ENCODE data around the gene DZANK1. TPM values are rescaled to one million over a fixed set of nuclear protein-coding genes. Genes with fewer than 3 reads are reported as not detected.

Gene DZANK1
- polyA plus RNA-seq, 1 of the 3 experiments (the other 2 are of a cell fraction) = 3.3 TPM

GRCh38 chr20:18372296-18372695 lies 94.5 kb downstream of the DZANK1 start:
- H3K79me2 ChIP-seq (ENCODE audit: insufficient read depth) = no peaks in the 10 kb centered on the region
- H2AFZ ChIP-seq (ENCODE audit: low read depth) = no peak overlapping the region
- H4K20me1 ChIP-seq (ENCODE audit: insufficient read depth) = no peaks in the 10 kb centered on the region
- no peak overlapping the region for H3K4me2 ChIP-seq
- ChIA-PET POLR2A (no interaction called here), CTCF (interaction anchor here (0.7 kb wide), 1 partner anchor 70 kb away, joined by 3 read pairs; no protein-coding TSS in a partner anchor)
- H3K9me3 ChIP-seq = no peaks in the 10 kb centered on the region
- H3K9ac ChIP-seq = no peak overlapping the region
- H3K36me3 ChIP-seq (replicated peaks in 1 of 2; ENCODE audit: control insufficient read depth in 1 of 2, insufficient read depth in 2 of 2, low read length in 1 of 2) = no peaks in the 10 kb centered on the region
- 7% methylated on average over 1 of the region's 1 CpG for WGBS (ENCODE audit: low lambda C conversion rate)
- no peak overlapping the region for H3K4me3 ChIP-seq (ENCODE audit: low read depth in 2 of 2, low read length in 1 of 2)
- H3K27me3 ChIP-seq (ENCODE audit: insufficient read depth) = no peaks in the 10 kb centered on the region
- no peaks in the 10 kb centered on the region for H3F3A ChIP-seq (replicated peaks; ENCODE audit: insufficient read depth)
- TF ChIP-seq YY1 (IDR thresholded peaks at IDR 0.05; ENCODE audit: low read depth) = no peak
- TF ChIP-seq NFIC (IDR thresholded peaks at IDR 0.05; ENCODE audit: borderline replicate concordance) = no peak
- TF ChIP-seq, protein P1, sequence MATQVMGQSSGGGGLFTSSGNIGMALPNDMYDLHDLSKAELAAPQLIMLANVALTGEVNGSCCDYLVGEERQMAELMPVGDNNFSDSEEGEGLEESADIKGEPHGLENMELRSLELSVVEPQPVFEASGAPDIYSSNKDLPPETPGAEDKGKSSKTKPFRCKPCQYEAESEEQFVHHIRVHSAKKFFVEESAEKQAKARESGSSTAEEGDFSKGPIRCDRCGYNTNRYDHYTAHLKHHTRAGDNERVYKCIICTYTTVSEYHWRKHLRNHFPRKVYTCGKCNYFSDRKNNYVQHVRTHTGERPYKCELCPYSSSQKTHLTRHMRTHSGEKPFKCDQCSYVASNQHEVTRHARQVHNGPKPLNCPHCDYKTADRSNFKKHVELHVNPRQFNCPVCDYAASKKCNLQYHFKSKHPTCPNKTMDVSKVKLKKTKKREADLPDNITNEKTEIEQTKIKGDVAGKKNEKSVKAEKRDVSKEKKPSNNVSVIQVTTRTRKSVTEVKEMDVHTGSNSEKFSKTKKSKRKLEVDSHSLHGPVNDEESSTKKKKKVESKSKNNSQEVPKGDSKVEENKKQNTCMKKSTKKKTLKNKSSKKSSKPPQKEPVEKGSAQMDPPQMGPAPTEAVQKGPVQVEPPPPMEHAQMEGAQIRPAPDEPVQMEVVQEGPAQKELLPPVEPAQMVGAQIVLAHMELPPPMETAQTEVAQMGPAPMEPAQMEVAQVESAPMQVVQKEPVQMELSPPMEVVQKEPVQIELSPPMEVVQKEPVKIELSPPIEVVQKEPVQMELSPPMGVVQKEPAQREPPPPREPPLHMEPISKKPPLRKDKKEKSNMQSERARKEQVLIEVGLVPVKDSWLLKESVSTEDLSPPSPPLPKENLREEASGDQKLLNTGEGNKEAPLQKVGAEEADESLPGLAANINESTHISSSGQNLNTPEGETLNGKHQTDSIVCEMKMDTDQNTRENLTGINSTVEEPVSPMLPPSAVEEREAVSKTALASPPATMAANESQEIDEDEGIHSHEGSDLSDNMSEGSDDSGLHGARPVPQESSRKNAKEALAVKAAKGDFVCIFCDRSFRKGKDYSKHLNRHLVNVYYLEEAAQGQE (IDR thresholded peaks at IDR 0.05; ENCODE audit: low read depth, low read length) = no peak
- no peak for TF ChIP-seq TCF12 (IDR thresholded peaks at IDR 0.05)
- no peak for TF ChIP-seq GABPA (IDR thresholded peaks at IDR 0.05; ENCODE audit: low read depth)
- TF ChIP-seq GATA2 (CRISPR knock-in tag; IDR thresholded peaks at IDR 0.05) = no peak
- no peak for TF ChIP-seq TAF1 (IDR thresholded peaks at IDR 0.05; ENCODE audit: borderline replicate concordance, low read depth, low read length)
- no peak for DNase-seq
- no peaks in the 10 kb centered on the region for H3K4me1 ChIP-seq (ENCODE audit: control insufficient read depth in 1 of 2, insufficient read depth in 2 of 2, low read depth in 1 of 2, low read length in 1 of 2)
- H3K9me2 ChIP-seq = no peaks in the 10 kb centered on the region
- H3K27ac ChIP-seq (ENCODE audit: low read depth in 2 of 2, low read length in 1 of 2) = no peak overlapping the region

- no peak overlapping the region for H3K4me3 ChIP-seq (ENCODE audit: low read depth in 2 of 2, low read length in 1 of 2)
- no peaks in the 10 kb centered on the region for H3K9me2 ChIP-seq
- no peaks in the 10 kb centered on the region for H4K20me1 ChIP-seq (ENCODE audit: insufficient read depth)
- H3F3A ChIP-seq (replicated peaks; ENCODE audit: insufficient read depth) = no peaks in the 10 kb centered on the region
- no peak overlapping the region for H3K27ac ChIP-seq (ENCODE audit: low read depth in 2 of 2, low read length in 1 of 2)
- no peaks in the 10 kb centered on the region for H3K4me1 ChIP-seq (ENCODE audit: control insufficient read depth in 1 of 2, insufficient read depth in 2 of 2, low read depth in 1 of 2, low read length in 1 of 2)
- no peaks in the 10 kb centered on the region for H3K79me2 ChIP-seq (ENCODE audit: insufficient read depth)
- H2AFZ ChIP-seq (ENCODE audit: low read depth) = no peak overlapping the region
- CTCF ChIA-PET = no interaction called here
- no peaks in the 10 kb centered on the region for H3K9me3 ChIP-seq
- no peak overlapping the region for H3K9ac ChIP-seq
- H3K4me2 ChIP-seq = no peak overlapping the region
- POLR2A ChIA-PET = no interaction called here
- H3K36me3 ChIP-seq (replicated peaks in 1 of 2; ENCODE audit: control insufficient read depth in 1 of 2, insufficient read depth in 2 of 2, low read length in 1 of 2) = no peaks in the 10 kb centered on the region
- H3K27me3 ChIP-seq (ENCODE audit: insufficient read depth) = no peaks in the 10 kb centered on the region
- 8% methylated on average over 2 of the region's 2 CpGs for WGBS (ENCODE audit: low lambda C conversion rate)
- no peak for DNase-seq
- TF ChIP-seq TEAD4 (IDR thresholded peaks at IDR 0.05; ENCODE audit: borderline replicate concordance, insufficient read depth) (no peak), RXRA (IDR thresholded peaks at IDR 0.05; ENCODE audit: borderline replicate concordance, low read depth) (no peak), NRF1 (IDR thresholded peaks at IDR 0.05; ENCODE audit: low read depth, low read length) (no peak), ELF1 (IDR thresholded peaks at IDR 0.05) (no peak), EZH2phosphoT487 (IDR thresholded peaks at IDR 0.05; ENCODE audit: borderline replicate concordance, low read depth) (no peak), POLR2AphosphoS5 (IDR thresholded peaks at IDR 0.05; ENCODE audit: low read depth, low read length) (no peak), MXI1 (IDR thresholded peaks at IDR 0.05; ENCODE audit: low read depth, low read length) (no peak), FOXM1 (IDR thresholded peaks at IDR 0.05; ENCODE audit: low read depth) (no peak), SIN3A (IDR thresholded peaks at IDR 0.05; ENCODE audit: borderline replicate concordance, low read depth, low read length) (no peak)
- TF ChIP-seq, protein P2, sequence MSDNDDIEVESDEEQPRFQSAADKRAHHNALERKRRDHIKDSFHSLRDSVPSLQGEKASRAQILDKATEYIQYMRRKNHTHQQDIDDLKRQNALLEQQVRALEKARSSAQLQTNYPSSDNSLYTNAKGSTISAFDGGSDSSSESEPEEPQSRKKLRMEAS (IDR thresholded peaks at IDR 0.05; ENCODE audit: low read depth) = no peak
- TF ChIP-seq, protein P3, sequence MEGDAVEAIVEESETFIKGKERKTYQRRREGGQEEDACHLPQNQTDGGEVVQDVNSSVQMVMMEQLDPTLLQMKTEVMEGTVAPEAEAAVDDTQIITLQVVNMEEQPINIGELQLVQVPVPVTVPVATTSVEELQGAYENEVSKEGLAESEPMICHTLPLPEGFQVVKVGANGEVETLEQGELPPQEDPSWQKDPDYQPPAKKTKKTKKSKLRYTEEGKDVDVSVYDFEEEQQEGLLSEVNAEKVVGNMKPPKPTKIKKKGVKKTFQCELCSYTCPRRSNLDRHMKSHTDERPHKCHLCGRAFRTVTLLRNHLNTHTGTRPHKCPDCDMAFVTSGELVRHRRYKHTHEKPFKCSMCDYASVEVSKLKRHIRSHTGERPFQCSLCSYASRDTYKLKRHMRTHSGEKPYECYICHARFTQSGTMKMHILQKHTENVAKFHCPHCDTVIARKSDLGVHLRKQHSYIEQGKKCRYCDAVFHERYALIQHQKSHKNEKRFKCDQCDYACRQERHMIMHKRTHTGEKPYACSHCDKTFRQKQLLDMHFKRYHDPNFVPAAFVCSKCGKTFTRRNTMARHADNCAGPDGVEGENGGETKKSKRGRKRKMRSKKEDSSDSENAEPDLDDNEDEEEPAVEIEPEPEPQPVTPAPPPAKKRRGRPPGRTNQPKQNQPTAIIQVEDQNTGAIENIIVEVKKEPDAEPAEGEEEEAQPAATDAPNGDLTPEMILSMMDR (IDR thresholded peaks at IDR 0.05) = no peak
- TF ChIP-seq, protein P1 (IDR thresholded peaks at IDR 0.05; ENCODE audit: low read depth, low read length) = no peak
- TF ChIP-seq, protein P4, sequence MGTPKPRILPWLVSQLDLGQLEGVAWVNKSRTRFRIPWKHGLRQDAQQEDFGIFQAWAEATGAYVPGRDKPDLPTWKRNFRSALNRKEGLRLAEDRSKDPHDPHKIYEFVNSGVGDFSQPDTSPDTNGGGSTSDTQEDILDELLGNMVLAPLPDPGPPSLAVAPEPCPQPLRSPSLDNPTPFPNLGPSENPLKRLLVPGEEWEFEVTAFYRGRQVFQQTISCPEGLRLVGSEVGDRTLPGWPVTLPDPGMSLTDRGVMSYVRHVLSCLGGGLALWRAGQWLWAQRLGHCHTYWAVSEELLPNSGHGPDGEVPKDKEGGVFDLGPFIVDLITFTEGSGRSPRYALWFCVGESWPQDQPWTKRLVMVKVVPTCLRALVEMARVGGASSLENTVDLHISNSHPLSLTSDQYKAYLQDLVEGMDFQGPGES (IDR thresholded peaks at IDR 0.05; ENCODE audit: low read depth, low read length) = no peak
Observed at GRCh38 chr20:18364768-18365167, 102.1 kb downstream of the DZANK1 start.

Data from SK-N-SH (cell line).